BLaER1 treated with 17β-estradiol and CSF1 and Interleukin-3, amounts not matched to agents 10 nM and 100 nM (cell line): ENCODE results near the gene FAM177B.

Experiments
- H3K27ac ChIP-seq, 11 experiments: shearing (Covaris generic); formaldehyde crosslinking; 2 replicates each; pipeline ENCODE4 v1.8.1; 2022
- H3K27me3 ChIP-seq, 11 experiments: shearing (Covaris generic); formaldehyde crosslinking; 2 replicates each; pipeline ENCODE4 v1.8.1; 2022
- H3K36me3 ChIP-seq, 11 experiments: shearing (Covaris generic); formaldehyde crosslinking; 2 replicates each; pipeline ENCODE4 v1.8.1; 2022
- H3K4me1 ChIP-seq, 10 experiments: shearing (Covaris generic); formaldehyde crosslinking; 2 replicates each; pipeline ENCODE4 v1.8.1; 2022
- H3K4me2 ChIP-seq, 11 experiments: shearing (Covaris generic); formaldehyde crosslinking; 2 replicates each; pipeline ENCODE4 v1.8.1; 2022
- H3K4me3 ChIP-seq, 10 experiments: shearing (Covaris generic); formaldehyde crosslinking; 2 replicates each; pipeline ENCODE4 v1.8.1; 2022
- H3K9ac ChIP-seq, 11 experiments: shearing (Covaris generic); formaldehyde crosslinking; 2 replicates each; pipeline ENCODE4 v1.8.1; 2022
- H3K9me3 ChIP-seq, 11 experiments: shearing (Covaris generic); formaldehyde crosslinking; replicated peaks in 1 of 11; 2 replicates each; pipeline ENCODE4 v1.8.1; 2022
- H4K20me1 ChIP-seq, 11 experiments: shearing (Covaris generic); formaldehyde crosslinking; 2 replicates each; pipeline ENCODE4 v1.8.1; 2022
- Cebpa-rat ChIP-seq, 11 experiments: shearing (Covaris generic); IDR thresholded peaks; 2 replicates each; pipeline ENCODE4 v1.8.1; 2022

FAM177B gene

DNA sequence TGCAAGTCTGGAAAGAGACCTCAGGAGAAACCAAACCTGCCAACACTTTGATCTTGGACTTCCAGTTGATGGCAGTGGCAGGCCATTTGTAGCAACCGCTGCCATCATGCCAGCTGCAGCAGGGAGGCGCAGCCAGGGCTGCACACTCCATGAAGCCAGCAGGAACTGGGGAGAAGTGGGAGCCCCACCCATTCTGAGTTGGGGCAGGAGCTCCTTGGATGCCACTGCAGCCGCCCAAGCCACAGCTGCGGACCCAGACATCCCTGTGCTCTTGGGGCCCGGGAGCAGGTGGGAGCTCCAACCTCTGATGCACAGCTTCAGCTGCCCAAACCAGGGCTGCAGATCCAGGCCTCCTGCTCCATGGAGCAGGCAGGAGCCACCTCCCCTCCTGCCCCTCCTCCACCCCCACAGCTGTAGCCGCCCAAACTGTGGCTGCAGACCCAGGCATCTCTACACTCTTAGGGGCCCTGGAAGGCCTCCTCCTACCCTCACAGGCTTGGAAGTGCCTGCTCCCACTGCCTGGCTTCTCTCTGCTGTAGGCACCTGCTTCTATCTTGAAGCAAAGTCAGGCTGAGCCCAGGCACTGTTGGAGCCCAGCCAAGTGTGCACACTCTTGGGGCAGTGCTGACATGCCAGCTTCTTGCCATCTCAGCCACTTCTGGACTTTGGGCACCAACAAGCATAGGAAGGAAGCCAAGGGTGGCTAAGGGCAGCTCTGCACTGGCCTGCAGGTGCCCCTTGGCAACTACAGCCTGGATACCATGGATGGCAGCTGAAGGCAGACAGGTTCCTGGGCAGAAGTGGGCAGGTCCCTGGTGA lies 57.9 kb downstream of the FAM177B start:
- Histone ChIP-seq H3K4me3 (no peak overlapping the region), H3K27ac (no peak overlapping the region), H3K9ac (no peak overlapping the region), H3K27me3 (no peaks in the 10 kb centered on the region), H3K4me2 (no peak overlapping the region), H3K36me3 (no peaks in the 10 kb centered on the region), H3K9me3 (peaks cover 10 to 30% (median 25%) of the 10 kb centered on the region in 11 experiments), H4K20me1 (no peaks in the 10 kb centered on the region), H3K4me1 (peaks cover 0 to 29% (median 16%) of the 10 kb centered on the region in 10 experiments; a peak in 18 of 20 replicates)
- no peak for TF ChIP-seq Cebpa-rat (IDR thresholded peaks at IDR 0.05)

GRCh38 chr1:222798116-222798515 lies 61.1 kb downstream of the FAM177B start:
- no peak for TF ChIP-seq Cebpa-rat (IDR thresholded peaks at IDR 0.05)
- peak overlapping the region in 5 of 11 experiments; percentile 8 to 23 (median 17); a peak in 4 of 22 replicates for H3K4me2 ChIP-seq
- peaks cover 0 to 18% (median 15%) of the 10 kb centered on the region in 11 experiments; a peak in 15 of 22 replicates for H3K9me3 ChIP-seq
- H3K27me3 ChIP-seq, result no peaks in the 10 kb centered on the region
- H3K9ac ChIP-seq, result peak overlapping the region in 1 of 11 experiments; percentile 35; a peak in 1 of 22 replicates
- no peaks in the 10 kb centered on the region for H4K20me1 ChIP-seq
- peaks cover 0 to 17% (median 11%) of the 10 kb centered on the region in 10 experiments; a peak in 13 of 20 replicates for H3K4me1 ChIP-seq
- no peak overlapping the region for H3K4me3 ChIP-seq
- H3K36me3 ChIP-seq, result no peaks in the 10 kb centered on the region
- no peak overlapping the region for H3K27ac ChIP-seq

DNA sequence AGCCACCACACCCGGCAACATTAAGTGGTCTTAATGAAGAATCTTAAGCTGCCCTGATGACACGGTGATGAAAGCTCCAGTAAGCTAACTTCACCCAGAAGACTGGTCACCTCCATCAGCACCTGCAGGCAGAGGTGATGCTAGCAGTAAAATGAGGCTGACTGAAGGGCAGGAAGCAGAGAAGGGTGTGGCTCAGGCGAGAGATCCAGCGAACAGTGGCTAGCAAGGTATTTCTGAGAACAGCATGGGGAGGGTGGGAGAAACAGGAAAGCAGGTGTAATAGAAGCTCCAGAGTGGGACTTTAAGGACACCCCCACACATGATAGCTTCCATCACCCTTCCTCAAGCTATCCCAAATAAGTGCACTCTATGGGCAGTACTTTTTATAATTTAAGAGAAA lies 62.0 kb downstream of the FAM177B start:
- Histone ChIP-seq H3K9ac (no peak overlapping the region), H3K9me3 (peaks cover 0 to 18% (median 15%) of the 10 kb centered on the region in 11 experiments; a peak in 15 of 22 replicates), H3K4me3 (no peak overlapping the region), H3K36me3 (no peaks in the 10 kb centered on the region), H3K4me1 (peaks cover 0 to 11% (median 8%) of the 10 kb centered on the region in 10 experiments; a peak in 12 of 20 replicates), H4K20me1 (no peaks in the 10 kb centered on the region), H3K4me2 (no peak overlapping the region), H3K27me3 (no peaks in the 10 kb centered on the region), H3K27ac (no peak overlapping the region)
- no peak for TF ChIP-seq Cebpa-rat (IDR thresholded peaks at IDR 0.05)
